HCT116 (cell line): ENCODE results near the gene OPN4. TPM values are rescaled to one million over a fixed set of nuclear protein-coding genes. Genes with fewer than 3 reads are reported as not detected.
A peak's percentile ranks its signal among the peaks of the same experiment; 100 is the strongest.

Experiments used
- ATAC-seq: fragments of 200-7000 bp; cut with Tn5 transposase; 2 replicates; pipeline ENCODE4 v1.9.1; 2020; ENCODE audit warnings: mild to moderate bottlenecking, moderate library complexity
- BruUV-seq: library from RNA; stranded (reverse); fragments of 400-500 nt; replicated peaks from 2 replicates; lab custom pipeline; 2021; lab: Mats Ljungman, UMichigan
- CTCF ChIA-PET: fragments of 300-600 bp; sonication (Branson Sonifier 250); formaldehyde crosslinking; loops from one replicate; lab custom pipeline; 2021; ENCODE audit warnings: antibody characterized with exemption; lab: Charles Lee
- POLR2A ChIA-PET: fragments of 300-600, 350-600 bp; sonication (Branson Sonifier 250); formaldehyde crosslinking; loops from one replicate; lab custom pipeline; 2021; ENCODE audit warnings: antibody characterized with exemption; lab: Charles Lee
- RAD21 ChIA-PET, 2 experiments: fragments of 300-600 bp; sonication (Branson Sonifier 250); formaldehyde crosslinking; loops; one replicate each; lab custom pipeline; 2023; ENCODE audit warnings: low total read pairs in 2 of 2; ENCODE audit not compliant: uncharacterized antibody in 2 of 2, unreplicated experiment in 2 of 2, low non-redundant PET in 1 of 2; lab: Charles Lee
- DNase-seq: peaks from one replicate; pipeline ENCODE4 v3.0.0-alpha.2; 2010; ENCODE audit warnings: low read depth, low spot score
- H2AFZ ChIP-seq: fragments of 200-600 bp; shearing (Covaris generic), sonication (generic); 2 replicates; pipeline ENCODE4 v1.6.1; 2017; ENCODE audit warnings: low read depth, mixed run types, mixed read lengths, antibody characterized with exemption, low read length; ENCODE audit not compliant: poor library complexity, severe bottlenecking
- H3K27ac ChIP-seq: 2 replicates; pipeline ENCODE4 v1.5.1; 2012; ENCODE audit warnings: low read depth, low read length
- H3K27me3 ChIP-seq: fragments of 200-600 bp; sonication (generic); 2 replicates; pipeline ENCODE4 v1.6.1; 2016; ENCODE audit warnings: mixed run types, low read length, mixed read lengths; ENCODE audit not compliant: insufficient read depth
- H3K36me3 ChIP-seq, 2 experiments: fragments of 200-500 bp in 1 of 2; fragments of 200-600 bp in 1 of 2; sonication (Bioruptor generic) in 1 of 2; sonication (generic) in 1 of 2; 2 replicates each; pipeline versions ENCODE4 v1.5.1 to v1.6.1; 2014 to 2016; ENCODE audit warnings: low read length in 2 of 2, inconsistent platforms in 1 of 2, mixed read lengths in 1 of 2, mixed run types in 1 of 2; ENCODE audit not compliant: insufficient read depth in 2 of 2, control insufficient read depth in 1 of 2
- H3K4me1 ChIP-seq, 2 experiments: fragments of 200-600 bp in 1 of 2; sonication (generic) in 1 of 2; 2 replicates each; pipeline versions ENCODE4 v1.5.1 to v1.6.1; 2012 to 2017; ENCODE audit warnings: low read length in 2 of 2, inconsistent platforms in 1 of 2, mild to moderate bottlenecking in 1 of 2, mixed read lengths in 1 of 2, mixed run types in 1 of 2, moderate library complexity in 1 of 2; ENCODE audit not compliant: insufficient read depth in 2 of 2, control insufficient read depth in 1 of 2
- H3K4me2 ChIP-seq: fragments of 200-600 bp; sonication (generic); 2 replicates; pipeline ENCODE4 v1.6.1; 2017; ENCODE audit warnings: mixed run types, low read length, mixed read lengths
- H3K4me3 ChIP-seq, 2 experiments: fragments of 200-600 bp in 1 of 2; sonication (generic) in 1 of 2; replicated peaks in 1 of 2; 2 replicates each; pipeline ENCODE4 v1.5.1; 2011 to 2016; ENCODE audit warnings: low read length in 2 of 2, control low read depth in 1 of 2, low read depth in 1 of 2, mild to moderate bottlenecking in 1 of 2, mixed read lengths in 1 of 2, mixed run types in 1 of 2
- H3K79me2 ChIP-seq: fragments of 200-600 bp; sonication (generic); 2 replicates; pipeline ENCODE4 v1.6.1; 2017; ENCODE audit warnings: mild to moderate bottlenecking, mixed run types, low read length, moderate library complexity, mixed read lengths; ENCODE audit not compliant: insufficient read depth
- H3K9ac ChIP-seq: fragments of 200-600 bp; sonication (generic); 2 replicates; pipeline ENCODE4 v1.6.1; 2016; ENCODE audit warnings: low read length, mixed read lengths
- H3K9me2 ChIP-seq: fragments of 200-600 bp; sonication (generic), shearing (Covaris generic); 2 replicates; pipeline ENCODE4 v1.6.1; 2017; ENCODE audit warnings: mixed run types, mild to moderate bottlenecking, moderate library complexity; ENCODE audit not compliant: insufficient read depth
- H3K9me3 ChIP-seq, 2 experiments: fragments of 200-500 bp in 1 of 2; fragments of 200-600 bp in 1 of 2; sonication (Bioruptor generic) in 1 of 2; sonication (generic) in 1 of 2; 2 replicates each; pipeline ENCODE4 v1.6.1; 2014 to 2017; ENCODE audit warnings: low read length in 2 of 2, mixed read lengths in 2 of 2, inconsistent platforms in 1 of 2, low read depth in 1 of 2, mild to moderate bottlenecking in 1 of 2, mixed run types in 1 of 2, moderate library complexity in 1 of 2; ENCODE audit not compliant: control insufficient read depth in 1 of 2, insufficient read depth in 1 of 2
- H4K20me1 ChIP-seq: fragments of 200-600 bp; sonication (generic), shearing (Covaris generic); 2 replicates; pipeline ENCODE4 v1.6.1; 2017; ENCODE audit warnings: mixed run types, mild to moderate bottlenecking, moderate library complexity; ENCODE audit not compliant: insufficient read depth
- CBX3 ChIP-seq: IDR thresholded peaks from 2 replicates; pipeline ENCODE4 v1.6.1; 2012; ENCODE audit warnings: low read depth
- ELF1 ChIP-seq: IDR thresholded peaks from 2 replicates; pipeline ENCODE4 v1.6.1; 2012; ENCODE audit warnings: low read depth, borderline replicate concordance
- EZH2 ChIP-seq: fragments of 200-600 bp; sonication (generic); IDR thresholded peaks from 2 replicates; pipeline ENCODE4 v1.6.1; 2017; ENCODE audit warnings: antibody characterized with exemption, mixed run types
- POLR2AphosphoS5 ChIP-seq: IDR thresholded peaks from 2 replicates; pipeline ENCODE4 v1.6.1; 2011; ENCODE audit warnings: mild to moderate bottlenecking, low read depth, low read length, moderate library complexity
- RAD21 ChIP-seq: IDR thresholded peaks from 2 replicates; pipeline ENCODE4 v1.6.1; 2012; ENCODE audit warnings: low read depth, mild to moderate bottlenecking
- SIN3A ChIP-seq: IDR thresholded peaks from 2 replicates; pipeline ENCODE4 v1.6.1; 2012; ENCODE audit warnings: low read depth
- SRF ChIP-seq: IDR thresholded peaks from 2 replicates; pipeline ENCODE4 v1.6.1; 2012; ENCODE audit warnings: low read depth
- YY1 ChIP-seq: IDR thresholded peaks from 2 replicates; pipeline ENCODE4 v1.6.1; 2011; ENCODE audit warnings: low read length, low read depth, moderate library complexity, mild to moderate bottlenecking; ENCODE audit not compliant: insufficient replicate concordance; ENCODE audit errors: extremely low read depth
- ZFX ChIP-seq: fragments of 450-650 bp; IDR thresholded peaks from 2 replicates; pipeline ENCODE4 v1.6.1; 2017
- intact Hi-C: fragments of 100-400 bp; cut with micrococcal nuclease; formaldehyde crosslinking; loops from 2 replicates; pipeline ENCODE4 v1.10.0; 2022
- total RNA-seq: library from RNA; stranded (reverse); gene quantifications from one replicate; pipeline ENCODE4 v1.2.1, GENCODE V29; 2021; ENCODE audit not compliant: unreplicated experiment
- TF ChIP-seq, protein P1 (sequence below): IDR thresholded peaks from 2 replicates; pipeline ENCODE4 v1.6.1; 2011; ENCODE audit warnings: mild to moderate bottlenecking, low read length, moderate library complexity; ENCODE audit not compliant: insufficient replicate concordance; ENCODE audit errors: extremely low read depth
- TF ChIP-seq, protein P2 (sequence below), 3 experiments: fragments of 200-600 bp in 1 of 3; sonication (generic) in 1 of 3; IDR thresholded peaks in 2 of 3; conservative IDR thresholded peaks in 1 of 3; 2 replicates each; pipeline ENCODE4 v1.5.1; 2012 to 2017; ENCODE audit warnings: low read depth in 2 of 3, low read length in 2 of 3, antibody characterized with exemption in 1 of 3, borderline replicate concordance in 1 of 3, control low read depth in 1 of 3, mild to moderate bottlenecking in 1 of 3, mixed read lengths in 1 of 3, mixed run types in 1 of 3, moderate library complexity in 1 of 3; ENCODE audit not compliant: insufficient read depth in 1 of 3
- TF ChIP-seq, protein P3 (sequence below): IDR thresholded peaks from 2 replicates; pipeline ENCODE4 v1.6.1; 2012

OPN4 gene
- total RNA-seq, 1 experiment from 2014 or later: not detected

DNA sequence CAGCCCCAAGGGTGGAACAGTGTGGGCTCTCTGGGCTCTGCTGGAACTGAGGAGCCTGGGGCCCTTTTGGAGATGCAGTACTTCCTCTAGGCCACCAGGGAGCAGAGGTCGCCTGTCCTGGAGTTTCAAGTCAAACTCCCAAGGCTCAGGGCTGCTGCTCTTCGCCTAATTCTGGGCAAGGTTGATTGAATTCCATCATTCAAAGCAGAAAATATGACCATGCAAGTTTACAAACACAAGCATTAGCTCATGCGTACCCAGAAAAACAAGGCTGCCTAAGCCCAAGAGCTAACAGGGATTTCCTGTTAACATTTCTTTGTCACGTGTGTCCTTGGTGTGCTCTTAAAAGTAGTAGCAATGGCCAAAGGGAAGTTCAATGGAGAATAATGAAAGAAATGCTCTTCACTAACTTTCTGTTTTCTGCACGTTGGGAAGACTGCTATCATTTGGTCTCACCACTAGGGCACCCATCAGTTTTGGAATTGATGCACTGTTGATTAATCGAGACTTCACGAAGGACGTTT, 34.1 kb downstream of the OPN4 start:
- no TSS peak for BruUV-seq
- Histone ChIP-seq H3K79me2 (no peaks in the 10 kb centered on the region), H3K4me1 (no peaks in the 10 kb centered on the region), H4K20me1 (no peaks in the 10 kb centered on the region), H3K9me2 (no peaks in the 10 kb centered on the region), H3K36me3 (no peaks in the 10 kb centered on the region), H3K4me3 (no peak overlapping the region), H2AFZ (no peak overlapping the region)
- POLR2A ChIA-PET: no interaction called here
- peak; percentile 54 for DNase-seq
- intact Hi-C loops: loop anchor here (1.0 to 2.0 kb wide), 4 partner anchors 96 to 278 kb away; no protein-coding TSS in a partner anchor
- TF ChIP-seq ZFX: no peak
- peak; percentile 91 for TF ChIP-seq RAD21
- TF ChIP-seq SIN3A: no peak
- TF ChIP-seq CBX3: no peak
- no peak for TF ChIP-seq POLR2AphosphoS5
- TF ChIP-seq ELF1: no peak
- TF ChIP-seq SRF: no peak
- TF ChIP-seq, protein P1, sequence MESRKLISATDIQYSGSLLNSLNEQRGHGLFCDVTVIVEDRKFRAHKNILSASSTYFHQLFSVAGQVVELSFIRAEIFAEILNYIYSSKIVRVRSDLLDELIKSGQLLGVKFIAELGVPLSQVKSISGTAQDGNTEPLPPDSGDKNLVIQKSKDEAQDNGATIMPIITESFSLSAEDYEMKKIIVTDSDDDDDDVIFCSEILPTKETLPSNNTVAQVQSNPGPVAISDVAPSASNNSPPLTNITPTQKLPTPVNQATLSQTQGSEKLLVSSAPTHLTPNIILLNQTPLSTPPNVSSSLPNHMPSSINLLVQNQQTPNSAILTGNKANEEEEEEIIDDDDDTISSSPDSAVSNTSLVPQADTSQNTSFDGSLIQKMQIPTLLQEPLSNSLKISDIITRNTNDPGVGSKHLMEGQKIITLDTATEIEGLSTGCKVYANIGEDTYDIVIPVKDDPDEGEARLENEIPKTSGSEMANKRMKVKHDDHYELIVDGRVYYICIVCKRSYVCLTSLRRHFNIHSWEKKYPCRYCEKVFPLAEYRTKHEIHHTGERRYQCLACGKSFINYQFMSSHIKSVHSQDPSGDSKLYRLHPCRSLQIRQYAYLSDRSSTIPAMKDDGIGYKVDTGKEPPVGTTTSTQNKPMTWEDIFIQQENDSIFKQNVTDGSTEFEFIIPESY: no peak
- TF ChIP-seq, protein P2, sequence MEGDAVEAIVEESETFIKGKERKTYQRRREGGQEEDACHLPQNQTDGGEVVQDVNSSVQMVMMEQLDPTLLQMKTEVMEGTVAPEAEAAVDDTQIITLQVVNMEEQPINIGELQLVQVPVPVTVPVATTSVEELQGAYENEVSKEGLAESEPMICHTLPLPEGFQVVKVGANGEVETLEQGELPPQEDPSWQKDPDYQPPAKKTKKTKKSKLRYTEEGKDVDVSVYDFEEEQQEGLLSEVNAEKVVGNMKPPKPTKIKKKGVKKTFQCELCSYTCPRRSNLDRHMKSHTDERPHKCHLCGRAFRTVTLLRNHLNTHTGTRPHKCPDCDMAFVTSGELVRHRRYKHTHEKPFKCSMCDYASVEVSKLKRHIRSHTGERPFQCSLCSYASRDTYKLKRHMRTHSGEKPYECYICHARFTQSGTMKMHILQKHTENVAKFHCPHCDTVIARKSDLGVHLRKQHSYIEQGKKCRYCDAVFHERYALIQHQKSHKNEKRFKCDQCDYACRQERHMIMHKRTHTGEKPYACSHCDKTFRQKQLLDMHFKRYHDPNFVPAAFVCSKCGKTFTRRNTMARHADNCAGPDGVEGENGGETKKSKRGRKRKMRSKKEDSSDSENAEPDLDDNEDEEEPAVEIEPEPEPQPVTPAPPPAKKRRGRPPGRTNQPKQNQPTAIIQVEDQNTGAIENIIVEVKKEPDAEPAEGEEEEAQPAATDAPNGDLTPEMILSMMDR (IDR thresholded peaks at IDR 0.05 in 2 of 3, conservative IDR thresholded peaks at IDR 0.05 in 1 of 3; ENCODE audit: borderline replicate concordance in 1 of 3, insufficient read depth in 1 of 3, low read depth in 2 of 3, low read length in 2 of 3): peak; percentile 80 to 86 (median 81); a peak in 5 of 6 replicates
- TF ChIP-seq, protein P3, sequence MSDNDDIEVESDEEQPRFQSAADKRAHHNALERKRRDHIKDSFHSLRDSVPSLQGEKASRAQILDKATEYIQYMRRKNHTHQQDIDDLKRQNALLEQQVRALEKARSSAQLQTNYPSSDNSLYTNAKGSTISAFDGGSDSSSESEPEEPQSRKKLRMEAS: no peak
- no peak for TF ChIP-seq YY1
- TF ChIP-seq EZH2: no peak
- TF ChIP-seq, all 23 proteins: peak for 2
- Histone ChIP-seq H3K27ac (no peak overlapping the region), H3K9me3 (no peaks in the 10 kb centered on the region), H3K27me3 (no peaks in the 10 kb centered on the region), H3K4me2 (peak overlapping the region; percentile 12; the same call in 1 of the 2 replicates), H3K9ac (no peak overlapping the region)
- ATAC-seq: peak; percentile 89
- ChIA-PET RAD21 (no interaction called here), CTCF (no interaction called here)
